ENCODE results near the gene EEF1A2.

EEF1A2 gene

DNA sequence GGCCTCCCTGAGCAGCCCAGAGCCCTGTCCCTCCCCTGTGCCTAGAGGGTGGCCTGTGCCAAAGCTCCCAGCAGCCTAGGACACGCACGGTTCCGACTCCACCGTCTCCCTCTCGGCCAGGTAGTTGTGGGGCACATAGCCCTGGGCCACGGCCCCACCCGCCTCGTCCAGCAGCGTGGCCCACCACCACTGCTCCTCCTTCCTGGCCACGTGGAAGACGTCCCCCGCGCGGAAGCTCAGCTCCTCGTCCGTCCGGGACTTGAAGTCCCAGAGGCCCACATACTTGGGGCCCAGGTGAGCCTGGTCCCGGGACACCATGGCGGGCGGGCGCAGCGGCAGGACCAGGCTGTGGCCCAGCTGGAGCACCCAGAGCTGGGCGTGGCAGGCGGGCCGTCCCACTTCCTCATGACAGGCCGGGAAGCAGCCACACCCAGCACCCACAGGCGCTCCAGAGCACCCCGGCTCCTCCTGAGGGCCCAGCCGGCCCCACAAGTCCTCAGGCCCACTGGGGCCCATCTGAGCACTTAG, 38.2 kb upstream of the EEF1A2 start, which contains the start of gene PTK6:
Gene PTK6, minus strand, starts transcription at position 380 of the 528 bp plus-strand sequence. Its CDS starts 62 bp downstream, at position 318.
- no peak for DNase-seq

DNA sequence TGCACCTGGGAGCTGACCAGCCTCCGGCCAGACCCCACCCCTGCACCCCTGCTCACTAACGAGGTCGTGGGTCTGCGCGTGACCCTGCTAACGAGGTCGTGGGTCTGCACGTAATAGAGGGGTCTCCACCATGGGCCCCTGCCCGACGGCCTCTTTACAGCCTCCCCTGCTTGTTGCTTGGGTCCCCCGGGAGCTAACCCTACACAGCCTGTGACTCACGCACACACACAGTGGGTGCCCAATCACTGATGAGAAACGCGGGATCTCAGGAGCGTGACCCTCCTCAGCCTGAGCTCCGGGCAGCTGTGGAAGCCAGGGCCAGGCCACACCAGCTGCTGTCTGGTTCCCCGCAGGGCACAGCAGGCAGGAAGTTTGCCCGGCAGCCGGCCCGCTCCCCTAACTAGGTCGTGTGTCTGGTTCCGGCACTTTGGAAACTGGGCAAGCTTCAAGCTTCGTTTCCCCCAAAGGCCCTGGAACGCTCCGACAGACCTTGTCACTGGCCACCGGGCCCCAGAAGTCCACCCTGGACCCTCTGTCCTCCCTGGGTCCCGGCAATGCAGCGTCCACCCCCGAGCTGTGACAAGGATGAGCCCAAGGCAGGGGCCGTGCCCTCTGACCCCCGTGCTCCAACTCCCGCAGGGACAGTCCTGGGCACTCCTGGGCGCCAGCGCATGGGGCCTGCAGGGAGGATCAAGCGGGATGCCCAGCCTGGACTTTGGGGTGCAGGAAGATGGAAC, 37.5 kb upstream of the EEF1A2 start:
- DNase-seq, result no peak

DNA sequence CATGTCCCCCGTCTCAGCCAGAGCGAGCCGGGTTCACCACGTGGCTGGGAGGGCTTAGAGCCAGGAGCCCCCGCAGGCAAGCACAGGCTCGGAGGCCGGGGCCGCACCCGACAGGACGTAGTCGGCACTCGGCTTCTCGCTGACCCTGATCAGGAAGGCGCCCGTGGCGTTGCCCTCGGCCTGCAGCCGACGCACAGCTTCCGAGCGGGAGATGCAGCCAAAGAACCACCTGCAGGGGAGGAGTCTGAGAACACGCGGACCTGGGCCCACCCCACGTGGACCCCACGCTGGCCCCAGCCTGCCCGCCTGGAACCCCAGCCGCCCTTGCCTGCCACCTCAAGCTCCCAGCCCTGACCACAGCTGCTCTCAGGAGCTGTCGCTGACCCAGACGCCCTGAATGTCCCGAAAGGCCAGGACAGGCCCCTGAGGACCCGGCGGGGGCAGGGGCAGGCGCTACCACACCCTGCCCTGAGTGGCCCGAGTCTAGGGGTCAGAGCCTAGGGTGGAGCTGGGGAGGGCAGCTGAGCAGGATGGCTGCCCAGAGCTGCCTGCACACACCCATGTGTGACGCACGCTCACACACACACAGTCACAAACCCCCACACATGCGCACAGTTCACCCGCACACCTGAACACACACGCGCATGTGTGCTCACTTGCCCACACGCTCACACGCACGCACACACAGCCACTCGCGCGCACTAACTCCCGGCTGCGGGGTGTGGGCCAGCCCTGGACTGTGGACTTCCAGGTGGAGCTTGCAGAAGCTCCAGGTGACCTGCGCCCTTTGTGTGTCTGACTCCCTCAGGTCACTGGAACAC, 36.2 kb upstream of the EEF1A2 start:
- DNase-seq, result no peak

DNA sequence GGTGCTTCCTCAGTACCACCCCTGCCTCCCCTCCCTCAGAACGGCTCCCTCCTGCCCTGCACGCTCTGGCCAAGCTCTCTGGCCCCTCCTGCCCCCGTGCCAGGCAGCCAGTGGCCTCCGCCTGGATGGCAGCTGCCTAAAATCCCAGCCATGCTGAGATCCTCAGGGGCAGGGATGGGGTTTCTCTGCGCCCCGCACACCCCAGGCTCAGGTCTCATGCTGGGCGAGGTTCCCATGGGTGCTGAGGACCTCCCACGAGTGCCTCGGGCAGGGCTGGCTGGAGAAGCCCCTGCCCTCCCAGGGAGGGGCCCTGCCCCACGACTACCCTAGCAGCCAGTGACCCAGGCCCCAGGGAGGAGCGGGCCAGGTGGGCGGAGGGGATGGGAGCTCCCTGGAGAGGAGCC, 35.5 kb upstream of the EEF1A2 start:
- peak; percentile 29 for DNase-seq

DNA sequence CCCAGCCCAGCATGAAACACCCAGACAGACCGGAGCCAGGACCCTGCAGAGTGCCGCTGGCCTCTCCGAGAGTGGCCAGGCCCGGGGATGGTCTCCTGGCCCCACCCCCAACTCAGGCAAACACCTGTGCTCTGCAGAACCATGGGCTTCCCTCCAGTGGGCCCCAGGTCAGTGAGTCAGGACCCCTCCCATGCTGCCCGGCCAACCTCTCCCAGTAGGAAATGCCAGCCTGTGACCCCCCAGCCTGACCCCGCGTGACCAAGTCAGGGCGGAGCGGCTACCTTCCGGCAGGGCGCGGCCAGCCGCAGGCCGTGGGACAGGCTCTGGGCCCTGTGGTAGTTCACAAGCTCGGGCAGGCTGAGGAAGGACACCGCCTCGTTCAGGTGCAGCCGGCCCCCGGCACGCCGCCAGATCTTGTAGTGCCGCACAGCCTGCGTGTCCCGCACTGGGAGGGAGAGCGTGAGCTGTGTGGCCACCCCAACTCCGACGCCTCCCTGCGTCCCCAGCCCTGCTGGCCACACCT, 35.0 kb upstream of the EEF1A2 start:
- DNase-seq, result no peak

DNA sequence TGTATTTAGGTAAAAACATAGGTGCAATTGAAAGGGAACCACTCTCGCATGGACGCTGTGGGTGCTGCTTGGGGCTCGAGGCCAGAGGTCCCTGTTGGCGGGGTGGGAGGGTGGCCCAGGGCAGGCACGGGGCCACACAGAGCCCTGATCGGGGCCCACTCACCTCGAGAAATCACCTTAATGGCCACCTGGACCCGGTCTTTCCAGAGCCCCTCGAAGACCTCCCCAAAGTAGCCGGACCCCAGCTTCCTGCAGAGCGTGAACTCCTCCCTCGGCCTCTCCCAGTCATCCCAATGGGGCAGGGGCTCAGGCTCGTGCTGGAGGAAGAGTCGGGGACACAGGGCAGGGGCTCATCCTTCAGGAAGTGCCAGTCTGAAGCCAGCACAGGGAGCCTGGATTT, 34.5 kb upstream of the EEF1A2 start:
- no peak for DNase-seq

DNA sequence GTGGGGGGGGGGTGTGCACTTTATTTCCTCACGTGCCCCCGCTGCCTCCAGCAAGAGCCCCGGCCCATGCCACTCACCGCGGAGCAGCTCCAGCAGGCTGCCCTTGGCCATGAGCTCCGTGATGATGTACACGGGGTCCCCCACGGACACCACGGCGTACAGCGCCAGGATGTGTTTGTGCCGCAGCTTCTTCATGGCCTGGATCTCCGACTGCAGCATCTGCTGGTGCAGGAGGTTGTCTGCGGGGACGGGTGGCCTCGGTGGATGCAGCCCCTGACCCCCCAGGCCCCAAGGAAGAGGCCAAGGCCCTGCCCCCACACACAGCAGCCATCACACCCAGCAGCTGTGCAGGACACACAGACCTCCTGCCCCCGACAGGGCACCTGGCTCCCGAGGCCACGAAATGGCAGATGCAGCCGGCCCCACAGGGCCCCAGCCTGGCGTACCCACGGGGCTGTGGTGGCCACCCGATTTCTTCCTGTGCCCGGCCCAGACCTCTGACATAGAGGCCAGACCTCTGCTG, 33.6 kb upstream of the EEF1A2 start:
- DNase-seq, result no peak

DNA sequence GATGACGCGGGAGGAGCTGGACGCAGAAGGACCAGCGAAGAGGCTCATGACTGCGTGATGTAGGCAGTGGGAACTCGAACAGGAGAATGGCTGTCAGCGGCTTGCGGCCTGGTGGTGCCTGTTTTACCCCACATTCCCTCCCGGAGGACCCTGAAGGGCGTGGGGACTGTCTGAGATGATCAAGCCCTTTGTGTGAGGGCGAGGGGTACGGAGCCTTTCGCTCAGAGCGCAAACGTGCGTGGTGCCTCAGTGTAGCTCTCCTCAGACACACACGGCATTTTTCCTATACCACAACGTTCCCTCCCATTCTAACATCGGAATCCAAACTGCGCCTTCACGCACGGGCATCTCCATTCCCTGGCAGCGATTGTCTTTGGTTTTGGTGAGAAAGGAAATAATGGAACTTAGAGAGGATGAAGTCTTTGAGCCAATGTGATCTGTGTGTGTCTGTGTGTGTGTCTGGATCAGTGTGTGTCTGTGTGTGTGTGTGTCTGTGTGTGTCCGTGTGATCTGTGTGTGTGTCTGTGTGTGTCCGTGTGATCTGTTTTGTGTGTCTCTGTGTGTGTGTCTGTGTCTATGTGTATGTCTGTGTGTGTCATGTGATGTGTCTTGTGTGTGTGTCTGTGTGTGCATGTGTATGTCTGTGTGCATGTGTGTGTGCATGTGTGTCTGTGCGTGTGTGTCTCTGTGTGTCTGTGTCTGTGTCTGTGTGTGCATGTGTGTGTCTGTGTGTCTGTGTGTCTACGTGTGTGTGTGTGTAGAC, 33.0 kb upstream of the EEF1A2 start:
- DNase-seq, result no peak

DNA sequence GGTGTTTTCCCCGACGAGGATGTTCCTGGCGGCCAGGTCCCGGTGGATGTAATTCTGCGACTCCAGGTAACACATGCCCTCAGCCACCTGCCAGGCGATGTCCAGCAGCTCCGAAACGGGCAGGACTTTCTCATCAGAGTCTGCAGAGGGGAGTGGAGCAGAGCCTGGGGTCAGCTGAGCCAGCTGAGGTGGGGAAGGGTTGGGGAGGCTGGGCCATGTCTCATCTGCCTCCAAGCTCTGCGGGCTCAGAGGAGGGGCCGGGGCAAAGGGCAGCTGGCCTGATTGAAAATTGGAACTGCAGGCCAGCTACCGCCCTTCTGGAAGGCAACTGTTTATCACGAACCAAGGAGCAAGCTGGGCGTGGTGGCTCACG, 31.9 kb upstream of the EEF1A2 start:
- no peak for DNase-seq

DNA sequence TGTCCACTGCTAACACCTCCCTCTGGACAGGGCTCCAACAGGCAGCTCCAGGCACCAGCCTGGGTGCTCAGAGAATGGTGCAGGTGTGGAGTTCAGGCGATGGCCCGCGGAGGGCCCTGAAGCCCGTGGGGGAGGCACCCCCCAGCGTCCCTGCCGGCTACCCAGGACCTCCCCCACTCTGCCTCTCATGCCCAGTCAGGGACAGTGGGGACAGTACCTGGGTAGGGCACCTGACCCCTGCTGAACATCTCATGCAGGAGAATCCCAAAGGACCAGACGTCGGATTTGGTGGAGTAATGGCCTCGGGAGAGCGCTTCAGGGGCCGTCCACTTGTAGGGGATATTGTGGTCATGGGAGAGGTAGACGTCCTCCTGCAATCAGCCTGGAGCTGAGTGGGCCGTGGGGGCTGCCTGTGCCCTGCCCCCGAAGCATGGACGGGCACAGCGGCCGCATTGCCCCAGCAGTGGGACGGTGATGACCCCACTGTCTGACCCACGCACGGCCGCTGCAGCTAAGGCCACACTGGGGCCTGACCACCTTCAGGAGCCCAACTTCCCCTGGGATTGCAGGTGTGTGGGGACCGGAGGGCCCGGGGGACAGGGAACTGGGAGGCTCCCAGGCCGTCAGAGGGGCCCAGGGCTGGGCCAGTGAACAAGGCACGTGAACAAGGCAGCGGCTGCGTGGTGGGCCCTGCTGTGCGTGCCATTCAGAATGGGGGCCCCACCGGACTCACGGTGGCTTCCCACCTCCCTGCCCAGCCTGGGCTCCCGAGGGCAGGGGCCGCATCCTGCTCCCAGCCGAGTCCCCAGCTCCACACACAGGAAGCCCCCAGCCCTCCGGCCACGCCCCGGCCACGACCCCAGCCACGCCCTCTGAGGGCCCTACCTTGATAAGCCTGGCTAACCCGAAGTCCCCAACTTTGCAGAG, 31.2 kb upstream of the EEF1A2 start:
- no peak for DNase-seq

DNA sequence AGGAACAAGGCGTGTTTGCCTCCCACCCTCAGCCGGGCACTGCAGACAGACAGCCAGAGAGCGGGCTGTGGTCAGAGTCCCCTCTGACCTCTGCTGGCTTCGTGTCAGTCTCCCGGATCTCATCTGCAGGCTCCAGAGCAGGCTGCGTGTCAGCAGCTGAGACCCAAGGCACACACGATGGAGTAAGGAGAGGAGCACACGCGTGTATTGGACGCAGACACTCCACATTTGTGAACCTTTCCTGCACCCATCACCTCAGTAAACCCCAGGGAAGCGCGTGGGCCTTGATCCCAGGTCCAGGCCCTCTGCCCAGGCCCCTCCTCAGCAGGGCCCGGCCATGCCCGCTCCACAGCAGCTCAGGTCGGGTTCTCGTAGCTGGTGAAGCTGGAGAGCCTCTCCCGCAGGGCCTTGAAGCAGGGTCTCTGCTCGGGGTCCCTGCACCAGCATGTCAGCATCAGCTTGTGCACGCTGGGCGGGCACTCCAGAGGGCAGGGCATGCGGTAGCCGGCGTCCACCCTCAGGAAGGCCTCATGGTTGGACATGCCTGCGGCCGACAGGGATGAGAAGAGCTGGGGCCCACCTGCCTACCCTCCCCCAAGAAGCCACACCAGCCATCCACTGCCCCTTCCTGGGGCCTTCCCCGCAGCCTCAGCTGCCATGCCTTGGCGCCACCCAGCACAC, 30.4 kb upstream of the EEF1A2 start:
- no peak for DNase-seq

DNA sequence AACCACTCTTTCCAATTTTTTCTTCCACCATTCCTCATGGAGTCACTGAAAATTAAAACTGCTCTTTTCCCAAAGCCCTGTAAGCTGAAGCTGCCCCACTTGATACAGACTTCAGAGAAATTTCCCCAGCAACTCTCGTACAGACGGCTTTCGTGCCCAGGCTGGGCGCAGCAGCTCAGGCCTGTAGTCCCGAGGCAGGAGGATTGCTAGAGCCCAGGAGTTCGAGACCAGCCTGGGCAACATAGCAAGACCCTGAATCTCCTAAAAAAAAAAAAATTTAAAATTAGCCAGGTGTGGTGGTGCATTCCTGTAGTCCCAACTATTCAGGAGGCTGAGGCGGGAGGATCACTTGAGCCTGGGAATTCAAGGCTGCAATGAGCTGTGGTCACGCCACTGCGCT, 28.3 kb upstream of the EEF1A2 start:
- DNase-seq, result no peak

DNA sequence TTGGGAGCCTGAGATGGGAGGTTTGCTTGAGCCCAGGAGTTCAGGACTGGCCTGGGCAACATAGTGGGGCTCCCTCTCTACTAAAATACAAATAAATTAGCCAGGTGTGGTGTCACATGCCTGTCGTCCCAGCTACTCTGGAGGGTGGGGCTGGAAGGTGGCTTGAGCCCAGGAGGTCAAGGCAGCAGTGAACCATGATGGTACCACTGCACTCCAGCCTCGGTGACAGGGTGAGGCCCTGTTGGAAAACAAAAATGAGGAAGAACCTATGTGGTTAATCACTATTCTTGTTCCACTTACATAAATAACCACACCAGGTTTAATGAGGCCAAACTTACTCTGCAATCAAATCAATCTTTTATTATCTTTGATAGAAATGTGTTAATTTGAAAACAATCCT, 27.1 kb upstream of the EEF1A2 start:
- no peak for DNase-seq

DNA sequence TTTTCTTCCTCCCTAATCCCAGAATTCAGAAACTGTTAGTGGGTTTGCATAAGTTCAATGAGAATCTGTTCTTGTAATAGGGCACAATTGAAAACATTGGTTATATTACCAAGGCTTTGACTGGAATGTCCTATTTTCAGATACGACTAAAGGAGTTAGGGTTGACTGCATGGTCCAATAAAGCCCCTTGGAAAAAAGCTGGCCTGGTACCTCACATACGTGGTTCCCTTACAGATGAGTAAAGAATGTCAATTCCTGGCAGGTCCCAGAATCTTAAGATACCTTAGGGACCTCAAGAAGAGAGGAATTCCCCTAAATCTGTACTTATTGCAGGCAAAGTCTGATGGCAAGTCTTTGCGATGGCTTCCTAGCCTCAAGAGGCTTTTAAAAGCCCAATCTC, 26.3 kb upstream of the EEF1A2 start:
- no peak for DNase-seq

DNA sequence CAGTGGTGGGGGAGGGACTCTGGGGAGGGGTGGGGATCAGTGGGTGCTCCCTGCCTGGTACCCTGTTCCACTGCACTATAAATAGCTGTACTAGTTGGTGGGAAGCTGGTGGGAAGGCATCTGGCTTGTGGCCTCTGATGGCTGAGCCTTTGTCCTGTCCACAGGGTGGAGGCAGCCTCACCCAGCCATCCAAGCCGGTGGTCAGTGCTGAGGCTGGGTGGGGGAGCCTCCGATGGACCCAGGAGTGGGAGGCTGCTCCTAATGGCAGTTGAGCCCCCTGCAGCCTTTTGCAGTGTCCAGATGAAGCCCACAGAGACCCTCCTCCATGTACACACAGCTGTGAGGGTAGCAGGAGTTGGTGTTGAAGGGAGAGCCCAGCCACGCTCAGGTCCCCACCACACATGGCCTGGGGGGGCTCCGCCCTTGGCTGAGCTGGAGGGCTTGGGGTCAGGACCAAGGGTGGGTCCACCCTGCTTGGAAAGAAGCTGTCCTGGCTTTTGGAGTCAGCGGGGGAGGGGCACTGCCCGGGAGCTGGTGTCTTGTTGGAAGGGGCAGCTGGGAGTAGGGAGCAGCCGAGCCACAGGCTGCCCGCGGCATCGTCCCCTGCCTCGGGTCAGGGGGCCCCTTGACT, 24.2 kb upstream of the EEF1A2 start:
- no peak for DNase-seq

DNA sequence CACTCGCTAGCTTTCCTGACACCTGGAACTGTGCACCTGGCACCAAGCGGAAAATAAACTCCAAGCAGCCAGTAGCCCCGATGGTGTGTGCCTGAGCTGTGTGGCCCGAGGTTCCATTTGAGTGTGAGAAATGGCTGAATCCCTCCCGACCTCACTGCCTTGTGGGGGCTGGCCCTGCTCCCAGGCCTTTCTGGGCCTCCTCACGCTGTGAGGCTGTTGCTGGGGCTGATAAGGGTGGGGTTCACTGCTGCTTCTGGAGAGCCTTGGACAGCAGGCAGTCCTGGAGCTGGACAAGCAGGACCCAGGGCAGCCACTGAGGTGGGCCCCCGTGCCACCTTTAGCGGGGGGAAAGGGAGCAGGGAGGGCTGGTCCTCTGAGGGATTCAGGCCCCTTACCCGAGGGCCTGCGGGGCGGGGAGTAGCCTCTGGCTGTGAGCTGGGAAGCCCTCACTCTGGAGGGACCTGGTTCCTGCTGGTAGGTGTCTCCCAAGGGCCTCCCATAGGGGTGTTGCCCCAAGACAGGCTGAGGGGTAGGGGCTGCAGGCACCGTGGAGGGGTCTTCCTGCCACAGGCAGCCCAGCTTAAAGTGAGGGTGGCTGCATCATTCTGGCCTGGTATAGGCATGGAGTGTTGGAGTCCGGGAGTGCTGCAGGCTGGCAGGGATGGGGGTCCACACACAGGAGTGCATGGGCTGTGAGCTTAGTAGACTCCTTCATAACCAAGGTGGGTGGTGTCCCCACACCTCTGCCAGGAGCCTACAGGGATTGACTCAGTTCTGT, 23.4 kb upstream of the EEF1A2 start:
- no peak for DNase-seq

DNA sequence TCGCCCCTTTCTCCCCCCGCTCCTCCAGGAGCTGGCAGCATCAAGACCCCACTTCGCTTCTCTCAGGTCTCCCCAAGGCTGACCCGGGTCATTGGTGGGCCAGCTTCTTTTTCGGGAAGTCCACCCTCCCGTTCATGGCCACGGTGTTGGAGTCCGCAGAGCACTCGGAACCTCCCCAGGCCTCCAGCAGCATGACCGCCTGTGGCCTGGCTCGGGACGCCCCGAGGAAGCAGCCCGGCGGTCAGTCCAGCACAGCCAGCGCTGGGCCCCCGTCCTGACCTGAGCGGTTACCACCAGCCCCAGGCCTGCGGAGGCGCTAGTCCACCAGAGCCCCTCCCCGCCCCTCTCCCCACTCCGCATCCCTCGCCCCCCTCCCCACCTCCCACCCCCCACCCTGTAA, 22.7 kb upstream of the EEF1A2 start:
- no peak for DNase-seq

DNA sequence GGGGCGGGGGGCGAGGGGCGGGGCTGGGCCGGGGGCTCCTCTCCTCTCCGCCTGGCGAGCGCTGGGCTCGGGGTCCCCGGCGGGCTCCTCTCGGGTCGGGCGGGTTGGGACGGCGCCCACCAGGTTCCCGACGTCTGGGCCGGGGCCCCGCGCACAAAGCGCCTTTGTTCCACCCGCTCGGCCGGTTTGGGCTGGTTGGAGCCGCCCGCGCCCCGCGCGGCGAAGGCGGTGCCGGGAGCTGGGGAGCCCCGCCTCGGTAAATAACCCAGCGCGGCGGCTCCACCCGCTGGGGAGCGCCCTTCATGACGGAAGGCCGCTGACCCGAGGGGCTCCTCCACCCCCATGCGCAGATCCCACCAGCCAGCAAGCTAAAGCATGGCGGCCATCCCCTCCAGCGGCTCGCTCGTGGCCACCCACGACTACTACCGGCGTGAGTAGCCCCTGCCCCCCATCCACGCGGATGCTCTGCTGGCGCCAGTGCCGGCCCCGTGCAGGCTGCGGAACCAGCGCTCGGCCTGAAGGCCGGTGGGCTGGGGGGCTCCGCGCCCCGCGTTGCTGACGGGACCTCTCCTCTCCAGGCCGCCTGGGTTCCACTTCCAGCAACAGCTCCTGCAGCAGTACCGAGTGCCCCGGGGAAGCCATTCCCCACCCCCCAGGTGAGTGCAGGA, 22.2 kb upstream of the EEF1A2 start:
- DNase-seq, result peak; percentile 75

DNA sequence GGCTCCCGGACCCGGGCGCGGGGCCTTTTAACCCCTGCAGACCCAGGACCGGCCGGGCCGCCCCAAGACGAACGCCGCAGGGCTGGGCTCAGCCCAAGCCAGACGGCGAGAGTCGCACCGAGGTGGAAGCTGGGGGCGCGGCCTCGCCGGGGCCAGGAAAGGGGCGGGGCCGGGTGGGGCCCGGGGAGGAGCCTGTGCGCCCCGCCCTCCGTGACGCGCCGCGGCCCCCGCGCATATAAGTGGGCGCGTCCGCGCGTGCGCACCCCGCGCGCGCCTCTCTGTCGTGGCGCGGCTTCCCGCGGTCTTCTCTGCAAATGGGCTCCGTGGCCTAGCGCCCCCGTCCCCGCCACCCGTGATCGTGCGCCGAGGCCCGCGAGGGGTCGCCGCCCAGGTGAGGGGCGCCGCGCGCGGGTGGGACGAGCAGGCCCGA, 21.6 kb upstream of the EEF1A2 start, which contains the start of gene PPDPF:
Gene PPDPF, plus strand, starts transcription at position 262 of the 430 bp plus-strand sequence. CDS start 544 bp downstream, outside the sequence.
- DNase-seq, result peak; percentile 86

Measured in activated CD4-positive, CD25-positive, alpha-beta regulatory T cell treated with anti-CD3 and anti-CD28 coated beads, Interleukin-2, amount 50 U/mL, for 72 hours (primary cell).